Upper lobe of left lung (tissue), 4 donors: ENCODE data around the gene KIF26B.

Source experiments
- CTCF ChIP-seq, 6 experiments: fragments of 450-650 bp in 4 of 6; fragments of 200-600 bp in 2 of 6; sonication (generic) in 2 of 6; IDR thresholded peaks; one replicate each; pipeline ENCODE4 v1.5.1; 2016 to 2019; ENCODE audit warnings: antibody characterized with exemption in 6 of 6
- EP300 ChIP-seq, 4 donors: sonication (generic); formaldehyde crosslinking; IDR thresholded peaks; one replicate each; pipeline ENCODE4 v1.5.1; 2017; ENCODE audit warnings: antibody characterized with exemption in 4 of 4, control low read depth in 2 of 4
- POLR2A ChIP-seq, 4 donors: fragments of 450-650 bp; IDR thresholded peaks; one replicate each; pipeline ENCODE4 v1.5.1; 2016 to 2017; ENCODE audit warnings: antibody characterized with exemption in 4 of 4, mild to moderate bottlenecking in 2 of 4
- POLR2AphosphoS5 ChIP-seq, 2 donors: sonication (generic); formaldehyde crosslinking; IDR thresholded peaks; one replicate each; pipeline ENCODE4 v1.5.1; 2017; ENCODE audit warnings: antibody characterized with exemption in 2 of 2

DNA sequence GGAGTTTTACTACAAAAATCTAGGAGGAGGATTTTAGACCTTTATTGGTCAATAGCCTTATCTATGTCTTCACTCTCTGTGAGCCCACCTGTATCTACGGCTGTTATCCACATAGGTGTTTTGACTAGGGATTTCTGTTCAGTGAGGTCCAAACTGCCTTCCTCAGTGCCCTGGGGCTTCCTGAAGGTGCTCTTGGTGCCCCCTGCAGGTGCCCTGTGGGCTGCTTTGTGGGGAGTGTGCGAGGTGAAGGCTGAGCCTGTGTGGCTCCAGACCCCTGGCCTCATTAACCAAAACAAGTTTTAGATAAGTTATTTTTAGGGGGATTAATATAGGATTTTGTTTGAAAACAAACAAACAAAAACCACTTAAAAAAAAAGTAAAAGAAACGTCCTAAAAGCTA, 122.5 kb downstream of the KIF26B start:
- TF ChIP-seq CTCF (IDR thresholded peaks at IDR 0.05), result no peak
- TF ChIP-seq EP300 (IDR thresholded peaks at IDR 0.05), result no peak
- no peak for TF ChIP-seq POLR2AphosphoS5 (IDR thresholded peaks at IDR 0.05)
- no peak for TF ChIP-seq POLR2A (IDR thresholded peaks at IDR 0.05)
